22Rv1 (cell line): ENCODE data around the gene SREBF1.

ENCODE experiments used
- ZFX ChIP-seq: fragments of 450-650 bp; IDR thresholded peaks from 2 replicates; pipeline ENCODE4 v1.6.1; 2017; ENCODE audit warnings: antibody characterized with exemption, borderline replicate concordance
- TF ChIP-seq, protein P1 (sequence below): fragments of 450-650 bp; IDR thresholded peaks from 2 replicates; pipeline ENCODE4 v1.5.1; 2017; ENCODE audit warnings: mild to moderate bottlenecking

DNA sequence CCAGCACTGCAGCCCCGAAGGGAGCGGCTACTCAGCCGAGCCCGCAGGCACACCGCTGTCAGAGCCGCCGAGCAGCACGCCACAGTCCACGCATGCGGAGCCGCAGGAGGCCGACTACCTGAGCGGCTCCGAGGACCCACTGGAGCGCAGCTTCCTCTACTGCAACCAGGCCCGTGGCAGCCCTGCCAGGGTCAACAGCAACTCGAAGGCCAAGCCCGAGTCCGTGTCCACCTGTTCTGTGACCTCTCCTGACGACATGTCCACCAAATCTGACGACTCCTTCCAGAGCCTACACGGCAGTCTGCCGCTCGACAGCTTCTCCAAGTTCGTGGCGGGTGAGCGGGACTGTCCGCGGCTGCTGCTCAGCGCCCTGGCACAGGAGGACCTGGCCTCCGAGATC, 42.4 kb downstream of the SREBF1 start:
- TF ChIP-seq, protein P1, sequence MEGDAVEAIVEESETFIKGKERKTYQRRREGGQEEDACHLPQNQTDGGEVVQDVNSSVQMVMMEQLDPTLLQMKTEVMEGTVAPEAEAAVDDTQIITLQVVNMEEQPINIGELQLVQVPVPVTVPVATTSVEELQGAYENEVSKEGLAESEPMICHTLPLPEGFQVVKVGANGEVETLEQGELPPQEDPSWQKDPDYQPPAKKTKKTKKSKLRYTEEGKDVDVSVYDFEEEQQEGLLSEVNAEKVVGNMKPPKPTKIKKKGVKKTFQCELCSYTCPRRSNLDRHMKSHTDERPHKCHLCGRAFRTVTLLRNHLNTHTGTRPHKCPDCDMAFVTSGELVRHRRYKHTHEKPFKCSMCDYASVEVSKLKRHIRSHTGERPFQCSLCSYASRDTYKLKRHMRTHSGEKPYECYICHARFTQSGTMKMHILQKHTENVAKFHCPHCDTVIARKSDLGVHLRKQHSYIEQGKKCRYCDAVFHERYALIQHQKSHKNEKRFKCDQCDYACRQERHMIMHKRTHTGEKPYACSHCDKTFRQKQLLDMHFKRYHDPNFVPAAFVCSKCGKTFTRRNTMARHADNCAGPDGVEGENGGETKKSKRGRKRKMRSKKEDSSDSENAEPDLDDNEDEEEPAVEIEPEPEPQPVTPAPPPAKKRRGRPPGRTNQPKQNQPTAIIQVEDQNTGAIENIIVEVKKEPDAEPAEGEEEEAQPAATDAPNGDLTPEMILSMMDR = no peak
- no peak for TF ChIP-seq ZFX
